Motor neuron (in vitro differentiated cells): ENCODE data around the gene DGAT2L6. TPM values are rescaled to one million over a fixed set of nuclear protein-coding genes. Genes with fewer than 3 reads are reported as not detected.

ENCODE experiments used
- ATAC-seq, 8 experiments: fragments of 200-7000 bp; cut with Tn5 transposase; replicated peaks in 6 of 8; 2 replicates each; pipeline ENCODE4 v1.8.0; 2021; ENCODE audit warnings: mild to moderate bottlenecking in 8 of 8, moderate library complexity in 8 of 8
- H3K27ac ChIP-seq, 2 donors: fragments of 250-450 bp; sonication (Bioruptor Pico); 2 replicates each; pipeline ENCODE4 v1.9.0; 2021; ENCODE audit warnings: antibody characterized with exemption in 2 of 2, mild to moderate bottlenecking in 2 of 2, moderate library complexity in 1 of 2
- H3K4me1 ChIP-seq, 2 donors: fragments of 250-450 bp; sonication (Bioruptor Pico); replicated peaks in 1 of 2; 2 replicates each; pipeline ENCODE4 v1.6.1; 2021; ENCODE audit warnings: antibody characterized with exemption in 2 of 2, mild to moderate bottlenecking in 2 of 2, moderate library complexity in 1 of 2
- H3K4me3 ChIP-seq, 5 donors: fragments of 250-450 bp; sonication (Bioruptor Pico); 2 replicates each; pipeline ENCODE4 v1.9.0; 2021; ENCODE audit warnings: antibody characterized with exemption in 5 of 5, mild to moderate bottlenecking in 5 of 5, moderate library complexity in 4 of 5
- WGBS, 10 experiments: fragments of 450-650 bp; shearing (Covaris generic); methylation state at CpG; one replicate each; pipeline ENCODE4 v1.0.0; 2022; 5-methylcytosine and 5-hydroxymethylcytosine counted together
- in situ Hi-C, 9 experiments: fragments of 400-800 bp; cut with MboI; loops; one replicate each; pipeline ENCODE4 v1.15.0; 2021; ENCODE audit warnings: low sequenced_read_pairs in 9 of 9, low pct_unique_long_range_greater_than_20kb in 2 of 9; ENCODE audit not compliant: unreplicated experiment in 9 of 9
- total RNA-seq, 8 experiments: library from RNA; unstranded; fragments of 300-600 nt; gene quantifications; 2 replicates each; pipeline versions ENCODE4 v1.2.3 to v1.2.4, GENCODE V29; 2022

The DGAT2L6 gene
- total RNA-seq, 8 experiments from 2014 or later: 0.24 TPM; not detected in 7

- no peak for ATAC-seq
Observed at GRCh38 chrX:70254909-70255308, 77.6 kb downstream of the DGAT2L6 start.

More at GRCh38 chrX:70254909-70255308, 77.6 kb downstream of the DGAT2L6 start:
- Histone ChIP-seq H3K27ac (no peak overlapping the region), H3K4me1 (no peaks in the 10 kb centered on the region), H3K4me3 (no peak overlapping the region)
- 44 to 100% (median 92%) methylated on average over 1 to 3 of the region's 3 CpGs; no CpG with 5 or more reads in 3 of the 10 experiments for WGBS, 10 experiments
- in situ Hi-C loops: no loop called here

Other genes with a start within 250 kb of the DGAT2L6 start
- gene AWAT2, start 127.5 kb upstream of the DGAT2L6 start, total RNA-seq: under 1 TPM in 3 of 8 experiments, not detected in 5; 0.05 to 0.77 (median 0.14) TPM
- under 1 TPM in 2 of 8 experiments, not detected in 6; 0.22 to 0.24 TPM for gene OTUD6A, start 115.0 kb upstream of the DGAT2L6 start, total RNA-seq
- gene IGBP1, start 44.0 kb upstream of the DGAT2L6 start, total RNA-seq: 10 to 100 TPM; 41.1 to 94.4 (median 57.1) TPM
- gene AWAT1, start 57.2 kb downstream of the DGAT2L6 start, total RNA-seq: not detected
- 1 to 10 TPM in 1 of 8 experiments, under 1 TPM in 5, not detected in 2; 0.11 to 1.2 (median 0.26) TPM for gene P2RY4, start 82.7 kb downstream of the DGAT2L6 start, total RNA-seq
- 1 to 10 TPM in 2 of 8 experiments, under 1 TPM in 1, not detected in 5; 1.00 to 2.7 (median 1.1) TPM for gene ARR3, start 90.9 kb downstream of the DGAT2L6 start, total RNA-seq
- 1 to 10 TPM in 1 of 8 experiments, under 1 TPM in 4, not detected in 3; 0.18 to 1.4 (median 0.47) TPM for gene RAB41, start 104.7 kb downstream of the DGAT2L6 start, total RNA-seq
- 10 to 100 TPM; 46.9 to 87.1 (median 54.9) TPM for gene PDZD11, start 112.4 kb downstream of the DGAT2L6 start, total RNA-seq
- gene KIF4A, start 112.6 kb downstream of the DGAT2L6 start, total RNA-seq: 10 to 100 TPM in 3 of 8 experiments, 1 to 10 TPM in 4, under 1 TPM in 1; 0.10 to 32.1 (median 1.9) TPM
- 10 to 100 TPM in 1 of 8 experiments, 1 to 10 TPM in 4, under 1 TPM in 2, not detected in 1; 0.15 to 37.9 (median 5.8) TPM for gene GDPD2, start 245.8 kb downstream of the DGAT2L6 start, total RNA-seq